Stimulated activated CD8-positive, alpha-beta memory T cell treated with anti-CD3 and anti-CD28 coated beads, Interleukin-15, amount 100 ng/mL, for 4 hours (primary cell): ENCODE results near the gene AACS.

Source experiments
- DNase-seq, 2 donors: peaks; one replicate each; pipeline ENCODE4 v3.0.0-alpha.2; 2020; ENCODE audit warnings: low read depth in 2 of 2

AACS gene

GRCh38 chr12:125152463-125152862, 87.2 kb downstream of the AACS start:
- no peak for DNase-seq

GRCh38 chr12:125155366-125155765, 90.1 kb downstream of the AACS start:
- no peak for DNase-seq

DNA sequence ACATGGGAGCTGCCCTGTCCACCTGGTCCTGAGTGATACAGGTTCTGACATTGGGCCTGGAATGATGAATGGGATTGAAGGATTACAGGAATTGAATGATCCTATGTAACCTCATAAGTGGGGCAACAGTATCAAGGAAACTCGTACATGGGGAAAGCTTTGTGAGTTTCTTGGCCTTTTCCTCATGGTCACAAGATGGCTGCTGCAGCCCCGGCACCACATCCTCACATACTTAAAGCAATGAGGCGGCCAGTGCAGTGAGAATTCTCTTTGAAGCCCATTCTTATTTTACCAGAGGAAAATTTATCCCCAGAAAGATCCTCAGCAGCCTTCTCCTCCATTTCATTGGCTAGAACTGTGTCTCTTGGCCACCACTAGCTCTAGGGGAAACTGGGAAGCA, 91.9 kb downstream of the AACS start:
- DNase-seq, result no peak

GRCh38 chr12:125159702-125160101, 94.5 kb downstream of the AACS start:
- no peak for DNase-seq

DNA sequence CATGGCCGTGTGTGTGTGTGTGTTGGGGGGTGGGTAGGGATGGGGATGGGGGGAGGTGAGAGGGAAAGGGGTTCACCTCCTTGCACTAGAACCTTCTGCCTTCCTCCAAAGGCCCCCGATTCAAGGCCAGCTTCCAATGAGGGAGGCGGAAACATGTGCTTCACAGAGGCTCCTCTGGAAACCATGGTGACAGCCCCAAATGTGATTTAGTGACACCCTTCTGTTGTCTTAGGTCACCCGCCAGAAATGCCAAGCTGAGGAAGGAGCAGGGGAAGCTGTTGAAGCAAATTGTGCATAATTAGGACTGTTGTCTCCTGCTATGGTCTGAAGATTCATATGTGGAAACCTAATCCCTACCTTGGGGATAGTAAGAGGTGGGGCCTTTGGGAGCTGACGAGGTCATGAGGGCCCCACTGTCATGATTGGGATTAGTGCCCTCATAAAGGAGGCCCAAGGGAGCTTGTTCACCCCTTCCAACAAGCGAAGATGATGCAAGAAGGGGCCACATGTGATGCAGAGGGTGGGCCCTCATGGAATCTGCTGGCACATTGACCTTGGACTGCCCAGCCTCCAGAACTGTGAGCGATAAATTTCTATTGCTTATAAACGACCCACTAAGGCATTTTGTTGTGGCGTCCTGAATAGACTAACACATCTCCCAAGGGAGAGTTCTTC, 95.2 kb downstream of the AACS start:
- DNase-seq, result no peak

DNA sequence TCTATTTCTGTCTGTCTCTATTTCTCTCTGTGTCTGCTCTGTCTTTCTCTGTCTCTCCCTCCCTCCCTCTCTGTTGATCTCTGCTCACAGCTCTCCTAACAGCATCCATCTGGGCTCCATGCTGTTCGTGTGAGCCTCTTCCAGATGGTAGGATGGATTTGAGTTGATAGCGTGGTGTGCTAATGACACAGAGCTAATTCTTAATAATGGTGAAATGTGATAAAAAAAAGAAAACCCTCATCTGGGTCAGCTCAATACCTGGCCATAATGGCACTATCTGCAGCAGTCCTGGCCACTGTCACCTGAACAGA, 96.4 kb downstream of the AACS start:
- DNase-seq, result no peak

- no peak for DNase-seq
These were observed 97.3 kb downstream of the AACS start for GRCh38 chr12:125162489-125163028.

- DNase-seq, result no peak
These were observed 97.9 kb downstream of the AACS start for GRCh38 chr12:125163148-125163547.

DNA sequence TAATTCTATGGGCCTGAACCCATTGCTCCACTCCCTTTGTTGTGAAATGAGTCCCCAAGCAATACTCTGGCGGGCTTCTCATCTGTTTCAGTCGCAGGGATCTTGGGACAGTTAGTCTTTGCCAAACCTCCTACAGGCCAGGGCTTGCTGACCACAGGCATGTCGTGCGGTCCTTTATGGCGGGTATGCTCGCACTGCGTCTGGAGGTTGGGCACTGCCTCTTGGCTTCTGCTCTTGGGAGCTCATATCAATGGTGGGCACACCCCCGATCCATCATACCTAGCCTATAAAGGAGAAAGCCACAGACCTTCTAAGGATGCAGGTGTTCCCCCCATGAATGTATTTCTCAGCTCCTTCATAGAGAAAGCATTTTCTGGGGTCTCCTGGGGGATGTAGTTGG, 99.3 kb downstream of the AACS start:
- DNase-seq, result no peak

DNA sequence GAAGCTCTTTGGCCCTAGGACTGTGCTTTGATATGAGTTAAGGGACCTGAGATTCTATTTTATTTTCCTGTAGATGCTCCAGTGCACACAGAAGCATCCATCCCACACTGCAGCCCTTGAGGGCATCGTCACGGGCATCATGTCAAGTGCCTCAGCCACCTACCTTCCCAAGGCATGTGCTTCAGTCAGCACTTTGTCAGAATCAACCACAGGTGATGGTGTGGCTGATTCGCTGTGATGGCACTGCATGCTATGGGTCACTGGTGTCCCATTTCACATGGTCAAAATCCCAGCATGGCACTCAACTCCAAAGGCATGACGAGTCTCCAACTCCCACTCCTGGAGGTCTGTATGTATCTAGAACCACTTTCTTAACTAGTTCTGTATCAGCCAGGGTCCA, 100.8 kb downstream of the AACS start:
- no peak for DNase-seq

DNA sequence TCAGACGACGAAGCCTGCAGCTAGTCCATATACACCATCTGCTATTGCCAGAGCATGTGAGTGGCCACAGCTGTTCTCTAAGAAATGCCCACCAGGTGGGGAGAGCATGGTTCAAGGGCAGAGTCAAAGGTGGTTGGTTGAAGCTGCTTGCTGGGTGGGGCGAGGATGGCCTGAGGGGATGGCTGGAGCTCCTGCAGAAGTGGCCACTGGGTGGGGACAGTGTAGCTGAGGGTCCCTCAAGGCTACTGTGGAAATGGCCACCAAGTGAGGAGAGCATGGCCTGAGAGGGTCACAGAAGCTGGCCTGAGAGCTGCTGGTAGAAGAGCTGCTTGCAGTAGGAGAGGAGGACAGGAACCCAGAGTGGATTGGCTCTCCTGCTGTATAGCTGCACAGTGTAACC, 102.4 kb downstream of the AACS start:
- no peak for DNase-seq

DNA sequence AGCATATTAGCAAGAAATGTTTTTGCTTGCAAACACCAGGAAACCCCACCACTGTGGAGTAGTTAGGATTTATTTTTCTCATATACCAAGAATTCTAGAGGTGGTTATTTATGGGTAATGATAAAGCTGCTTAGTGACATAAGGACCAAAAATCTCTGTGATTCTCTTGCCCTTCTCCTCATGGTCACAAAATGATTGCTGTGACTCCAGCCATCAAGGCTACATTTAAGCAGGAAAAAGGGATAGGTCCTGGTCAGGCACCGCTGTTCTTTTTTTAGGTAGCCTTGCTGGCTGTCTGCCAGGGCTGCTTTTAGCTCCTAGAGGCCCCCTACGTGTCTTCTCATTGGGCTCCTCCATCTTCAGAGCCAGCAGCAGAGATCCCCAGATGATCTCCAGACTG, 104.2 kb downstream of the AACS start:
- DNase-seq, result no peak

GRCh38 chr12:125169870-125170269, 104.6 kb downstream of the AACS start:
- DNase-seq, result no peak

DNA sequence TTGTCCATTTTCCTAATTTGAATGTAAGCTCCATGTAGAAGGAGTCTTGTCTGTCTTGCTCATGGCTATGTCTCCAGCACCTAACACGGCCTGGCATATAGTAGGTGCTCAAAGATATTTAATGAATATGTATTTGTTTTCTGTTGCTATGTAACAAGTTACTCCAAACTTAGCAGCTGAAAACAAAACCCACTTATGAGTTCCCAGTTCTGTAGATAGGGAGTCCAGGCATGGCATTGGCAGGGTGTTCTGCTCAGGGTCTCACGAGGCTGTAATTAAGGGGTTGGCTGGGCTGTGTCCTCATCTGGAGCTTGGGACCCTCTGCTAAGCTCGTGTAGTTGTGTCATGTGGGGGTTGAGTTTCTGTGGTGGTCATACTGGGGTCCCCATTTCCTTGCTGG, 106.0 kb downstream of the AACS start:
- no peak for DNase-seq

DNA sequence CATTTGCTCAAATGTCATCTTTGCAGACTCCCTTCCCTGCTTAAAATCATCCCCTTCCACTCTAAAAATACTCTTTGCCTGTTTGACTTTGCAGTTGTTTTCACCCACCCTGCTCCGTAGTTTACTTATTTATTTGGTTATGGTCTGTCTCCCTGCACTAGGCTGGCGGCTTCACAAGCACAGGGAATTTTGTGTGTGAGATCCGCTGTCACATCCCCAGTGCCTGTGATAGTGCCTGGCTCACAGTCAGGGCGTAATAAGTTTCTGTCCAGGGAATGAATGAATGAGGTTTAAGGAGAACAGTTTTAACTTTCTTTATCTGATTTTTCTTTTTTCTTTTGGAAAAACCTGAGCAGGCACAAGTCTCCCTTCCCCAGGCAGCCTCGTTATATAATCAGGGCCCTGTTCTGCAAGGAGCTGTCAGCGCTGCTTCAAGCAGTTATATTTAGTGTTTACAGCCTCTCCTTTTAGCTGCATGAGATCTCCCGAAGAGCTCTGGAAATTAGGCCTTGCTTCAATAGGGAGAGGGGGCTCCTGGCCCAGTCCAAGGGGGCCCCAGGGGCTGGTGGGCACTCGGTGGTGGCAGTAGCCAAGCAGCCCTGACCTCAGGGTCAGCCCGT, 107.1 kb downstream of the AACS start:
- DNase-seq, result no peak

- no peak for DNase-seq
These were observed 110.3 kb downstream of the AACS start for GRCh38 chr12:125175576-125175975.

DNA sequence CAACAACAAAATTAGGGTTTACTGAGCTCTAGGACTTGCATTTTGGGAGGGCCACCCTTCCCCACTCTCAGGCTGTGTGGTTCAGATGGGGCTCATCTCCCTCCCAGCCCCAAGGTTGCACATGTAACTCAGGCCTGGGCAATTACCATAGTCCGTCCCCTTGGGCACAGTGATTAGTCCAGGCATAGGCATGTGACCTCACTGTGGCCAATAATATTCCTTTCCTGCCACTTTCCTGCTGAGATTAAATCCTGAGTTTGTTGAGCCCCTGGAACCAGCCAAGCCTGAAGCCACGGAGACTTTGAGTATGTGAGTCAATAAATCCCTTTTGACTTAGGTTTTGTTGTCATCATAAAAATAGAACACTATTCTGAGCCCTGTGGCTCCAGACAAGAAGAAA, 113.0 kb downstream of the AACS start:
- DNase-seq, result no peak

DNA sequence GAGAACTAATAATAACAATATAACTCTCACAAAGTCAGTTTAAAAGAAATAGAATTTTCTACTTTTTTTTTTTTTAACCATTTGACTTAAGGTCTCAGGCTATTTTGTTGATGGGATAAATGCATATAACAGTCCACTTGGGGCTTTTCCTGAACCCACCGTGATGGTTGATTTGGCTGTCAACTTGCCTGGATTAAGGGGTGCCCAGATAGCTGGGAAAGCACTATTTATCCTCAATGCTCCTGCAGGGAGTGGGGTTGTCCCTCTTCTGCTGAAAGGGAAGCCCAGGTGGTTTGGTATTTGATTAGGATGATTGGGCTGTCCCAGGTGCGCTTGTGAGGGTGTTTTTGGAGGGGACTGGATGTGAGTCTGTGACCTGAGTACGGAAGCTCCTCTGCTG, 114.9 kb downstream of the AACS start:
- no peak for DNase-seq

GRCh38 chr12:125181107-125181506, 115.9 kb downstream of the AACS start:
- no peak for DNase-seq

GRCh38 chr12:125183187-125184067, 118.2 kb downstream of the AACS start:
- peak; percentile 44 to 51 for DNase-seq

DNA sequence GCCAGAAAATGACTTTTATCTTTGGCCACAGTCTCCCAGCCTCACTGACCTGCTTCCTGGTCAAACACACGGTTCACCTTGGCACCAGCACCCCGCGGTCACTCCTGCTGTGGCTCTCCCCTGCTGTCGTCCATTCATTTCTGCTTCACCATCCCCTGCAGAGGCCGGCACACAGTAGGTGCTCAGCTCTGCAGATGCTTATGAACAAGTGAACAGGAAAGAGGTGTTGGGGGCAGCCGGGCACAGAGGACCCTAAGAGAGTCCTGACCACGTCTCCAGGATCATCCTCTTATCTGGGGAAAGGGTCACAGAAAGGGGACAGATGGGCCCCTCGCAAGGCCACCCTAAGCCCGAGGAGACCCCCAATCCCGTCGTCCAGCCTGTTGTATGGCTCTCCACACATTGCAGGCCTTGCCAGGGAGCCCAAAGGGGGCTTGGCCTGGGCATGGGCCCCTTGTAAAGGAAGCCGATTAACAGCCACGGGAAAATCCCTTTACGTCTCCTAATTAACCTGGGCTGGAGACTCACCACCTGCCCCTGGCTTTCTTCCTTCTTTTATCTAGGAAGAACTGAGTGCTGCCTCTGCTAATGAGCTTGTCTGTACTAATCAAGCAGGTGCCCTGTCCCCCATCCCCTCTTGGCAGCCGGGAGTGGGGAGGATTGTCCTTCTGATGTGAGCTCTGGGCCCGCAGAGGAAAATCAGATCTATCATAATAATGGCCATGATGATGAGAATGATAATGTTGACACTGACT, 119.2 kb downstream of the AACS start:
- DNase-seq, result no peak

DNA sequence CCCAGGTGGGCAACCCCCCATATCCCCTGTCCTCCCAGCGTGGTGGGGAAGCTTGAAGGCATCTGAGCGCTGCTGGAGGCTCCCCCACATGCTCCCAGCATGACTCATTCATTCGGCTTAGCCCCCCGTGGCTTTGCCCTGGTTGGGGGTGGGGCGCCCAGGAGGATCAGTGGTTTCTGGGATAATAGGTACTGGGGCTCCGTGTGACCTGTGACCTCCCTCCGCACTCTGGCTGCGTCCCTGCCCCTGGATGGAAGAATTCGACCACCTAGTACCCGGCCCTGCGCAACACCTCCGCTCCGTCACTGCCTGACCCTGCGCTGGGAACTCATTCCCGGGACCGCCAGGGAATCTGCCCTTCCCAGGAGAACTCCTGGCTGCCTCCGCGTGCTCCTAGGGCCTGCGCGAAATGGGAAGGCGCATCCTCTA, 120.1 kb downstream of the AACS start:
- DNase-seq, result no peak
